Measurements from ENCODE around the gene NUS1.
"Not testable (repeated sequence)": the region's sequence is repeated elsewhere in the genome, so short reads cannot be mapped to it uniquely, and the experiment has no call there.

Gene NUS1

GRCh38 chr6:117718895-117719294, 43.6 kb downstream of the NUS1 start:
- DNase-seq (ENCODE audit: low read depth): no peak

- DNase-seq (ENCODE audit: low read depth): not testable (repeated sequence)
Observed at GRCh38 chr6:117721520-117721919, 46.3 kb downstream of the NUS1 start.

GRCh38 chr6:117728626-117729025, 53.4 kb downstream of the NUS1 start:
- DNase-seq (ENCODE audit: low read depth): no peak

- no peak for DNase-seq (ENCODE audit: low read depth)
Observed at GRCh38 chr6:117729613-117730012, 54.3 kb downstream of the NUS1 start.

- DNase-seq (ENCODE audit: low read depth): no peak
Observed at GRCh38 chr6:117733341-117733740, 58.1 kb downstream of the NUS1 start.

DNA sequence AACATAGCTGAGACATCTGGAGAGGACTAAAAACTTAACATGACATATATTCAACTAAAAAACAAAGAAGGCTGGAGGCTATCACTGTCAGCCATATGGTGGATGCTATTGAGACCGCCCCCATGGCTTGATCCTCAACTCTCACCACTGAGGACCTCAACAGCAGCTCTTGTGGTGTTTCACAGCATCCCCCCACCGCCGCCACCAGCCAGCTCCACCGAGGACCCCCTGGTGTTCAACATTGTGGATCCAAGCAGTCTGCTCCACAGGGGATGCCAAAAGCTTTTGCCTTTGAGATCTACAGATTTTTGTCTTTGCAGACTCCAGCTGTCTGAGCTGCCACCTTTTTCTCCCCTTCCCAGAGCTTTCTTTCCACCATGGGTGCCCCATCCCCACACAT, 64.6 kb downstream of the NUS1 start:
- no peak for DNase-seq (ENCODE audit: low read depth)

GRCh38 chr6:117740605-117741004, 65.3 kb downstream of the NUS1 start:
- no peak for DNase-seq (ENCODE audit: low read depth)

DNA sequence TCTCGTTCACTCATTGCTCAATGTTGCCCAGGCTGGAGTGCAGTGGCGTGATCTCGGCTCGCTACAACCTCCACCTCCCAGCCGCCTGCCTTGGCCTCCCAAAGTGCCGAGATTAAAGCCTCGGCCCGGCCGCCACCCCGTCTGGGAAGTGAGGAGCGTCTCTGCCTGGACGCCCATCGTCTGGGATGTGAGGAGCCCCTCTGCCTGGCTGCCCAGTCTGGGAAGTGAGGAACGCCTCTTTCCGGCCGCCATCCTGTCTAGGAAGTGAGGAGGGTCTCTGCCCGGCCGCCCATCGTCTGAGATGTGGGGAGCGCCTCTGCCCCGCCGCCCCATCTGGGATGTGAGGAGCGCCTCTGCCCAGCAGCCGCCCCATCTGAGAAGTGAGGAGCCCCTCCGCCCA, 75.4 kb downstream of the NUS1 start:
- not testable (repeated sequence) for DNase-seq (ENCODE audit: low read depth)

Measured in fibroblast of the conjunctiva (primary cell).